ENCODE results near the gene HIP1.
A peak's percentile ranks its signal among the peaks of the same experiment; 100 is the strongest.
"Not testable (repeated sequence)": the region's sequence is repeated elsewhere in the genome, so short reads cannot be mapped to it uniquely, and the experiment has no call there.

HIP1 gene

DNA sequence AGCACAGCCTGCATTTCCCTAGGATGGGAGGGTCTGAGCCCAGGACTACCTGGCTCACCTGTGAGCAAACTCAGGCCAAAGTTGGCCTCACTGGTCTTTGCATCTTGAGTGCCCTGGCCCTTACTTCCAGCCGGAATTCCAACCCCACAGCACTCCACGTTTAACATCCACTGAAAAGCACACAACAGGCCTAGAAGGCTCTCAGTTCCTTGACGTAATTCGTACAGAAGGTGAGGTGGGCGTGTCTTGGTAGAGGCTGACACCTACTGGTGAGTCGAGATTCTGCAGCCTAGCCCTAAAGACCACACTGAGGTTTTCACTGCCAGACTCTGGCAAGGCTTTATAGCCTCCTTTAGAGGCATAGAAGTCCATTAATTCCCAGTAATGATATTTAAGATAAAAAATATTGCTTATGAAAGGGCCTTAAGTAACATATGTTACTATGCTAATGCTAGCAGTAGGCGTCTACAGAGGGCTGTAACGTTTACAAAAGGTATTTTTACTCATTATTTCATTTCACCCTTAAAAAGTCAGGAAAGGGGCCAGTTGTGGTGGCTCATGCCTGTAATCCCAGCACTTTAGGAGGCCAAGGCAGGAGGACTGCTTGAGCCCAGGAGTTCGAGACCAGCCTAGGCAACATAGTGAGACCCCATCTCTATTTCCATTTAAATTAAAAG, 95.8 kb downstream of the HIP1 start:
- DNase-seq (ENCODE audit: low read depth), result peak; percentile 44

DNA sequence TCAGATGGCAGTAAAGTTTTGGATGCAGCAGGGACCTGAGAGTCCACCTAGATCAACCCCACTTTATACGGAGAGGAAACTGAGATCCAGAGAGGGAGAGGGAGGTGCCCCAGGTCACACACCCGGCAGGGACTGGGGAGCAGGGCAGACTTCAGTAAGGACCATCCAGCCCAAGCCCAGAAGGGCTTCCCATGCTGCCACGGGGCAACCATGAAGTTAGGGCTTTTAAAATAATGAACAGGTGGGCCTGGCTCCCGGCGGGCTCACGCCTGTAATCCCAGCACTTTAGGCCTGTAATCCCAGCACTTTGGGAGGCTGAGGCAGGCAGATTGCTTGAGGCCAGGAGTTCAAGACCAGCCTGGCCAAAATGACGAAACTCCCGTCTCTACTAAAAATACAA, 98.5 kb downstream of the HIP1 start:
- DNase-seq (ENCODE audit: low read depth), result no peak

DNA sequence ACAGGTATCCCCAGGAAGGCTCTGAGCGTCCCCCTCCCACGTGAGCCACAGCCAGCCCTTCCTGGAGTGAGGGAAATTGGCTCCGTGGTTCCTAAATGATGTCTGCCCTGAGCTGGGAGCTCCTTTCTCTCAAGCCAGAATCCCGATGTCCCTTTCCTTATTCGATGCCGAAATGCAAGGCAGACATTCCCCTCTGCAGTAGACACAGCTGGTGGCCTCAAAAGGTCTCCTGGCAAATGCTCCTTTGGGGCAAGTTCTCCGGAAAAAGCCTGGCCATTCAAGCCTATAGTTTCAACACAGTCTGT, 98.9 kb downstream of the HIP1 start:
- no peak for DNase-seq (ENCODE audit: low read depth)

DNA sequence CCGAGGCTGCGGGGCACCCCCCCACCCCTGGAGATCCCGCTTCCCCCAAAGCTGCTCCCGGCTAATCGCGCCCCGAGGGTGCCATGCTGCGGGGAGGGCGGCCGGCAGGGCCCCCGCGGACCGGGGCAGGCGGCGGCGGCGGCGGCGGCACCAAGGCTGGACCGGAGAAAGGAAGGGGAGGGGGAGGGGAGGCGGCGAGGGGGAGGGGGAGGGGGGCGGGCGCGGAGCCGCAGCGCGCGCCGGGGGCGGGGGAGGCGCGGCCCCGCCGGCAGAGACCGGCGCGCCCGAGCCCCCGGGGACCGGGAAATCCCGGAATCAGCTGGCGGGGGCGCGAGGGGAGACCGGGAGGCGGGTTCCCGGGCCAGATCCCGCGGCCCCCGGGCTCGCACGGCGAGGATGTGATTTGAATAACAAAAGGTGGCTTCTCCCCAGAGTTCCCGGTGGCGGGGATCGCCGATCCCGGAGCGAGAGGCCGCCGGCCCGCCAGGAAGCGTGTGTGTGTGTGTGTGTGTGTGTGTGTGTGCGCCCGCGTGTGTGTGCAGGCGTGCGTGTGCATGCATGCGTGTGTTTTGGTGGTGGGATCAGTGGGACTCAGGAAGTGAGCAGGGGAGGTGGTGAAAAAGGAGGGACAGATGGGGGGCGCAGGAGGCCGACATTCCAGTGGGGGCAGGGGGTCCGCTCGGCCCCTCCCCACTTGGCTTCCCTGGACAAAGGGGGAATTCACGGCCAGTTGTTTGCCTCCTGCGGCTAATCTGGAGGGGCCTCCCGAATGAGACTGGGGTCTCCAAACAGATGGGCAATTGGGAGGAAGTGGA, 99.5 kb downstream of the HIP1 start:
- no peak for DNase-seq (ENCODE audit: low read depth)

DNA sequence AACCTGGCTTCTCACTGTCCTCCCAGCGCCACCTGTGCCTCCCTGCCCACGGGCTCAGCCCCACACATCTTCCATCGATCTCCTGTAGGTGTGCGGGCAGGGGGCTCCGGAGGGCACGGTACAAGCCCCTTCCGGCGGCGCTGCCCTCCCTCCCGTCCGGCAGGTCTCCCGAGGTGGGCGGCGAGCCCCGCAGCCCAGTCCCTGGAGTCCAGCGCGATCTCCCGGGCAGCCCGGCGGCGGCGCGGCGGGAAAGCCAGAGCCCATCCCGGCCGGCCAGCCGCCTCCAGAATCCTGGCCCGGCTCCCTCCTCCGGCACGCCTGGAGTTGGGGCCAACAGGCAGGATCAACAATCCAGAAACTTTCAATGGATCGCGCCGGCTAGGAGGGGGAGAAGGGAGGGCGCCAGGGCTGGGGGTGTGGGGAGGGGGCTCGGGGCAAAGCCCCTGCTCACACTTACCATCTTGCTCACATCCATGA, 100.1 kb downstream of the HIP1 start:
- no peak for DNase-seq (ENCODE audit: low read depth)

DNA sequence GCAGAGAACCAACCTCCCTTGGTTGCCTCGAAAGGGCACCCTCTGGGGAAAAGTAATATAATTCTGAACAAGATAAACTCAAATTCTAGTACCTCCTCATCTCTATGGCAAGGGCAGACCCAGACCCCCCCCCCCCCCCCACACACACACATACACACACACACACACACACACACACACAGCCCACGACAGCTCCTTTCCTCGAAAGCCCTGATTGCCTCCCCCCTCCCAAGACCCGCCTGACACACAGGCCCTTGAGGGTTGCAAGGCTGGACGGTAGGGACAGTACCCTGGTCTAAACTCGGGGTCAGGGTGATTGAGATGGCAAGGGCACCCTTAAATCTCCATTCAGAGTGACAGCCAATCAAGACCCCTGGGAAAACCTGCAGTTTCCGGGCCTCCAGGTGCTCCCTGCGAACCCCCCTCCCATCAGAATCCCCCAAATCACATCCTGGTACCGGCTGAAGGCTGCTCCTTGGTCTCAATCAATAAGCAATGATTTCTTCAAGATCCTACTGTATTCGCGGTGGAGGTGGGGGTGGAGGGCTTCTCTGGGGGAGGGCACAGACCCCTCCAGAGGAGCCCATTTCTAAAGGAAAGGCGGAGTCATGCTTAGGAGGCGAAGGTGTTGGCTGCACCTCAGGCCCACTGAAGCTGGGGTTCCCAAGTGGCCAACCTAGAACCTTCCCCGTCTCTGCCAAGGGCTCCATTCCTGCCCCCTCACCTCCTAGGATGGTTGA, 100.7 kb downstream of the HIP1 start:
- DNase-seq (ENCODE audit: low read depth), result no peak

DNA sequence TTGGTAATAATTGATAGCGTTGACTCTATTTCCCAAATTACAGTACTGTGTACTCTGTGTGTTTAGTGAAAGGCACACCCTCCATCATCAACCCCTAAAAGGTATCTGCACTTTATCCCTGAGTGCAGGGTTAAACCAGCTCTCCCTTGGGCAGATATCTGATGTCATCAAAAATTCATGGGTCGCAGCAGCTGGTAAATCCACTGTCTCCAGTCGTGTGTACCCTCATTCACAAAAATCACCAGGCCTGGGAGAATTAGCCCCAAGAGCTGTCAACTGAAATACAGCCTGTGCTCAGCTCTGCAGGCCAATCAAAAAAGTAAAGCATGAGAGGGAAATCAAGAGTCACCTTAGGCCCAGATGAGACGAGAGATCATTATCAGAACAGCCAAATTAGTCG, 103.7 kb downstream of the HIP1 start:
- no peak for DNase-seq (ENCODE audit: low read depth)

DNA sequence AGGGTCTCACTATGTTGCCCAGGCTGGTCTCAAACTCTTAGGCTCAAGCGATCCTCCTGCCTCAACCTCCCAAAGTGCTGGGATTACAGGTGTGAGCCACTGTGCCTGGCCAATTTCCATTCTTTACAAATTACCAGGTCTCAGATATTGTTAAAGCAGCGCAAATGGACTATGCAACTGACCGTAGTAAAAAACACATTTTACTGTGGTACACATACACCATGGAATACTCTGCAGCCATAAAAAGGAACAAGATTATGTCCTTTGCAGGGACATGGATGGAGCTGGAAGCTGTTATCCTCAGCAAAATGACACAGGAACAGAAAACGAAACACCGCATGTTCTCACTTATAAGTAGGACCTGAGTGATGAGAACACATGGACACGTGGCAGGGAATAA, 106.2 kb downstream of the HIP1 start:
- not testable (repeated sequence) for DNase-seq (ENCODE audit: low read depth)

DNA sequence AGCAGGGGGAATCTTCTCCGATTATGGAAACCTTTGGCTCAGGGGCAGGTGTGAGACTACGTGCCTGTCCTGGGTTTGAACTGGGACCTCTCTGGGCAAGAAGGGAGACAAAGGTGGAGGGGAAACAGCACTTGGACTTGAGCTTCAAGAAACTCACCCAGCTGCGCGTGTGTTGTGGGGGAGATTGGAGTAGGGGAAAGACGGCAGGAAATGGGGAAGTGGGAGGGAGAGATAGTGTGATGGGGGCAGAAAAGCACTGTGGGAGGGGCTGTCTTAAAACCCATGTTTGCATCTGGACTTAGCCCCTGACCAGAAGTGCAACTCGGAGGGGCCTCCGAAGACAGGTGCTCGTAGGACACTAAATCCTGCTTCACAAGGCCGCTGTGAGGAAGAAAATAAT, 107.0 kb downstream of the HIP1 start:
- no peak for DNase-seq (ENCODE audit: low read depth)

DNA sequence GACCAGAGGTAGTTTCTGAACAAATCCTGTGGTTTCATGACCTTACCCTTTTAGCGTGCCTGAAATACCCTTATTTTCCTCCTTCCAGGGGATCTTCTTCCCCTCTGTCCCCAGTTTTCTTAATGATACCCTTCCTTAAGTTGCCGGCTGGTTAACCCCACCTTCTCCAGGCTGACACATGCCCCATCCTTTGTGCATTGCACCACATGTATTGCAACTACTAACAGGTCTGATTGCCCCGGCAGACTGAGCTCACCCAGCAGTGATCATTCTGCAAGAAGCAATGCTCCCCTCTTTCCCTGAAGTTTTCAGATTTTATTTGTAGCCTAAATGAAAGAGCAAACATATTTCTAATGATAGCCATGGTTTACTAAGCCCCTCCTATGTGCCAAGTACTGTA, 108.2 kb downstream of the HIP1 start:
- no peak for DNase-seq (ENCODE audit: low read depth)

DNA sequence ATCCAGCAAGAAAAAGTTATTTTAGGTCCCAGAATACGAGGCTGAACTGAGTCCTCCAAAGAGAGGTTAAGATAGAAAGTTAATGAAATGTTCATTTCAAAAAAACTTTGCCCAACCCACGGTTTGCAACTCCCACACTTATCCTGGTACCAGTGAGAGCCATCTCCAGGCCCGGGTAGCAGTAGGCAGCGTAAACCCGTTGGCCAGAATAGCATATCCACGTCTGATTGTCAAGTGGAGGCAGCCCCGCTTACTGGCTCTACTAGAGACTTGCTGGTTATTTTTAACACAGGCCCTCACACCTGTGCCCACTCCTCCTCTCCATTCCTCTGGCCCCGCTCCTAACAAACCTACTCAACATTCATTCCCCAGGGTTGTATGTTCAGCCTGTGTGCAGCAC, 109.7 kb downstream of the HIP1 start:
- no peak for DNase-seq (ENCODE audit: low read depth)

DNA sequence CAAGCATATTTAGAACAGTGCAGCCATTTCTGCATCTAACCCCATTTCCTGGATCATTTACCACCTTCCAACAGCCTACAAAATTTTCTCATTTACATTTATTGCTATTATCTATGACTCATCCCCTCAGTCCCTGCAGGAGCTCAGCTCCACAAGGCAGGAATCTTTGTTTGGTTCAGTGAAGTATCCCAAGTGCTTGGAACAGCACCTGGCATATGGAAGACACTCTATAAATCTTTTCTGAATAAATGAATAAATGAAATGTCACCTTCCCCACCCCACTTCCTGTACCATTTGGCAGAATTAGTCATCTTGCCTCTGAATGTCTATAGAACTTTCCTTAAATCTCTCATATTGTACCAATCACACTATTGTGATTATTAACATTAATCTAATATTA, 110.7 kb downstream of the HIP1 start:
- DNase-seq (ENCODE audit: low read depth), result no peak

DNA sequence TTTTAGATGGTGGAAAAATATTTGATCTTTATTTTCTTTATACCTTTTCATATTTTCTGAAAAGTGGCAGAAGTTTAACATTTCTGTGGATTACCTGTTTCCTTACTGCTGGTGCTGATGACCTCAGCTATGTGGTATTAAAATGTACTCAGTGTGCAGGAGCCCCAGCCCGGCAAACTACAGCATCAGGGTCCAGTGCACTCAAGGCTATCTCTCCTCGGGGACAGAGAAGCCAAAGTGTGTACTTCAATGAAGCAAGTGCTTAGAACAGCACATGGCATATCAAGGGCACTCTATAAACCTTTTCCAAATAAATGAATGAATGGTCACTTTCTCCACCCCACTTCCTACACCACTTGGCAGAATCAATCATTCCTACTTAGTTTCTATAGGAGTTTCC, 111.8 kb downstream of the HIP1 start:
- DNase-seq (ENCODE audit: low read depth), result no peak

DNA sequence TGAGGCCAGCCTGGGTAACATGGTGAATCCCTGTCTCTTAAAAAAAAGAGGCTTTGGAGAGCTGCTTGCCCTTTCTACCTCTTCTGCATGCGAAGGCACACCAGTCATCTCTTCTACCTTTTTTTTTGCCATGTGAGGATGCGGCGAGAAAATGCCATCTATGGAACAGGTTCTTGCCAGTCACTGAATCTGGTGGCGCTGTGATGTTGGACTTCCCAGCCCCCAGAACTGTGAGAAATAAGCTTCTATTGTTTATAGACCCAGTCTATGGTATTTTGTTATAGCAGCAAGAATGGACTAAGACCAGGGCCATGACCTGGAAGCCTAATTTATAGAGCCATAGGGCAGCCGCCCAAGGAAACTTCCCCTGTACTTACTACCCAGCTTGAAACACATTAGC, 112.9 kb downstream of the HIP1 start:
- DNase-seq (ENCODE audit: low read depth), result no peak

DNA sequence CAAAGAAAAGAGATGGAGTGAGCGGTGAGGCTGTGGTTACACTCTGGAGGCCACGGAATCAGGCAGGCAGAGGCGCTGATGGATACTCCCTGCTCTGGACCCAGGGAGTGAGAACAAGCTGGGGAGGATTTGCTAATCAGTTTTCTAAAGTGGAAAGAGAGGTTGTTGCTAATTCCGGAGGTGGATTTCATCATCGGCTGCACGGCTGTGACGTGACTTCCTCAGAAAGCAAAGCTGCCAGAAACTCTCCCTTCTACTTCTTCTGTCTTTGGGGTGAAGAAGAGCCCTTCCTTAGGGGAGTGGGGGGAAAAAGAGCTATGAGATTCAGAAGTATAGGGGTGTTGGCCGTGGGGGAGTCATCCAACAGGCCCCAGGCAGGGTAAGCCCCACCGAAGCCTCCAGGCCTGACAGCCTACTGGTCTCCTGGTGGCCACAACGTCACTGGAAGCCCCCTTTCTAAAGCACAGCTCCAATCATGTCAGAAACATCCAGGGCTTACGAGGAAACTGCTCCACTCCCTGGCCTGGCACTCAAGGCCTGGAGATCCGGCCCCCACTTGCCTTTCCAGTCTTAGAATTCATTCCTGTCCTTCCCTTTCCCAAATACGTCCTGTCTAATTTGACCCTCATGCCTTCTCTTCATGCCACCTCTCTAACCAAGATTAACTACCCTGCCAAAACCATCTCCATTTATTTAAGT, 114.5 kb downstream of the HIP1 start:
- DNase-seq (ENCODE audit: low read depth), result peak; percentile 78

DNA sequence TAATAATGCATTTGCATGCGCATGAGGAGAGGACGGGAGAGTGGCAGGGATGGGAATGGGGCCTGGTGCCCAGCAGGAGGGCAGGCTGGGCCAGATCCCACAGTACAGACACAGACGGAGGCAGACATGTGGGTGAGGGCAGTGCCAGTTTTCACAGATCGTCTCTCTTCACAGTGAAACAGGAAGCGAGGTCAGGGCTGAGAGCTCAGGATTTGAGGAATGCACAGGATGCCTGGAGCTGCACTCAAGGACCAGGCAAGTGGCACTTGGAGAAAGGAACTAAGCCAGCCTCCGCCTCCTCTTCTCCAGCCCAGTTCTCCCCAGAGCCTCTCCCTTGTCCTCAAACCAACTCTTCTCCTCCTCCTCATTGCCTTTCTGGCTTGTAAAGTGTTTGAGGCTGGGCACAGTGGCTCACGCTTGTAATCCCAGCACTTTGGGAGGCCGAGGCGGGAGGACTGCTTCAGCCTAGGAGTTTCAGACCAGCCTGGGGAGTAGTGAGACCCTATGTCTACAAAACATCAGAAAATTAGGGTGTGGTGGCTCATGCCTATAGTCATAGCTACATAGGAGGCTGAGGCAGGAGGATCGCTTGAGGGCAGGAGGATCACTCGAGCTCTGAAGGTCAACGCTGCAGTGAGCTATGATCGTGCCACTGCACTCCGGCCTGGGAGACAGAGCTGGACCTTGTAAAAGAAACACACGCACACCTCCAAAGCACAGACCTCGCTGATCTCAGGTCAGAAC, 115.2 kb downstream of the HIP1 start:
- no peak for DNase-seq (ENCODE audit: low read depth)

DNA sequence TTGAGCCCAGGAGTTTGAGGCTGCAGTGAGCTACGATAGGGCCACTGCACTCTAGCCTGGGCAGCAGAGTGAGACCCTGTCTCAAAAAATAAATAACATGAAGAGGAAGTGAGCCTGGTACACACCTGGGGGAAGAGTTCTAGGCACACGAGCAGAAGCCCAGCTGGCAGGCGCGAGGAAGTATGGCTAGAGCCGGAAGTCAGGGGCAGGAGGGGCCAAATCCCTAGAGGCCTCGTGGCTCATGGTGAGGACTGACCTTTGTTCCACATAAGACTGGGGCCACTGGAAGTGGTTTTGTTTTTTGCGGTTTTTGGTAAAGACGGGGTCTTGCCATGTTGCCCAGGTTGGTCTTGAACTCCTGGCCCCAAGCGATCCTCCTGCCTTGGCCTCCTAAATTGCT, 117.6 kb downstream of the HIP1 start:
- no peak for DNase-seq (ENCODE audit: low read depth)

DNA sequence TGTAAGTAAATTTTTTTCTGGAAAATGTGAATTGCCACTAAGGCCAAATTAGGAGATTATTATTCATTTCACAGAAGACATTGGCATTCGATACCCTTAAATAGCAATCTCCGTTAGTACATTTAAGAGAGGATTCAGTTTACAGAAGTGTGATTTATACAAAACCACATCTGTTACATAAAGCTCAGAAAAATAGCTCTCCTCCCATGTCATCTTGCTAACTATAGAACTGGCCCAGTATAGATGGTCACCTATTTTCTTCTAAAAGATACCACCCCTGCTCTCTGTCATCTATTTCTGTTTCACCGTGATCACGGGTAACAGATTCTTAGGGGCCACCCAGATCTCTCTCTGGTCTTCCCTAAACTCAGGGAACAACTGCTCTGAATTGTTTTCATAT, 119.1 kb downstream of the HIP1 start:
- no peak for DNase-seq (ENCODE audit: low read depth)

DNA sequence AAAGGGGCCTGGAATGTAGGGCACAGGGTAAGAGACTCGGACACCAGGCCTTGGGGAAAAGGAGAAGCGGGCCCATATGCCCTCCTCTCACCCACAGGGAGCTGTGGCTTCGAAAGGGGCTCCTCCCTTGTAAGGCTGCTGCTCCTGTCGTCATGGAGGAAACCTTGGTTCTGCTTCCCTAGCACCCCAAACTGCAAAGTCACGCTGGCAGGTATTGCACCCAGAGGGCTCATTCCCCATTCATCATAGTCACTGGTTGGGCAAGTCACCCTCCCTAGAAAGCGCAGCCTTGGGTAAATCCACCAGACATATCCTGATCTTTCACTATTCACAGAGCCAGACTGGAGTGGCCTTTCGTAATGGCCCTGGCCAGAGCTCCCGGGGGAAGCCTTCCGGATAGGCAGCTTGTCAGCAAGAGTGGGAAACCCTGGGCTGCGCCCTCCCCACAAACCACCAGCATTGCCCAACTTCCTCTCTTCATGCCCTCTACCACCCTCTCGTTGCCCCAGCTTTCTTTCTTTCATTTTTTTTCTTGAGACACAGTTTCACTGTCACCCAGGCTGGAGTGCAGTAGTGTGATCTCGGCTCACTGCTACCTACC, 121.0 kb downstream of the HIP1 start:
- DNase-seq (ENCODE audit: low read depth), result no peak

DNA sequence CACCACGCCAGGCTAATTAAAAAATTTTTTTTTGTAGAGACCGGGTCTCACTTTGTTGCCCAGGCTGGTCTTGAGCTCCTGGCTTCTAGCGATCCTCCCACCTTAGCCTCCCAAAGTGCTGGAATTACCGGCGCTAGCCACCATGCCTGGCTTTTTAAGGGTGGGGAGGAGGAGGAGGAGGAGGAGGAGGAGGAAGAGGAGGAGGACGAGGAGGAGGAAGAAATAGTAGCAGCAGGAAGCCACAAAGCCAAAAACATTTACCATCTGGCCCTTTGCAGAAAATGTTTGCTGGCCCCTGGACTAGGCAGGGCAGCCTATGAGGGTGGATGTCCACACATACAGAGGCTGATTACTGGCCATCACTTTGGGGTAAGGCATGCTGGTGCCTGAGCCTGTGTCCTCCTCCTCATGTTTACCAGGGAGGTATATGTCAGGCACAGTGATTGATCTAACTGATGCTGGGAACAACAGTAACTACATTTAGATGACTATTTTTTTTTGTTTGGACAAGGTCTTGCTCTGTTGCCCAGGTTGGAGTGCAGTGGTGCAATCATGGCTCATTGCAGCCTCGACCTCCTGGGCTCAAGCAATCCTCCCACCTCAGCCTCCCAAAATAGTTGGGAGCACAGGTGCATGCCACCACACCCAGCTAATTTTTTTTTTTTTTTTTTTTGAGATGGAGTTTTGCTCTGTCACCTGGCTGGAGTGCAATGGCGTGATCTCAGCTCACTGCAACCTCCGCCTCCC, 122.1 kb downstream of the HIP1 start:
- DNase-seq (ENCODE audit: low read depth), result no peak

DNA sequence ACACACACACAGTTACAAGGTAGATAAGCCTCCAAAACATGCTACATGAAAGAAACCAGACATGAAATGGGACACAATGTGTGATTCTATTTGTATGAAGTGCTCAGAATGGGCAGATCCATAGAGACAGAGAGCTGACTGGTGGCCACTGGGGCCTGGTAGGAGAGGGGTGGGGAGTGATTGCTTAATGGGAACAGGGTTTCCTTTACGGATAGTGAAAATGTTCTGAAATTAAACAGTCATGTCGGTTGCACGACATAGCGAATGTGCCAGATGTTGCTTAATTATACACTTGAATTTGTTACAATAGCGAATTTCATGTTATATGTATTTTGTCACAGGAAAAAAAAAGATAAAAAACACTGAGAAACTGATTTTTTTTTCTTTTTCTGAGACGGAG, 124.3 kb downstream of the HIP1 start:
- no peak for DNase-seq (ENCODE audit: low read depth)

Measured in fibroblast of the conjunctiva (primary cell).